ENCODE results near the gene CCDC169. TPM values are rescaled to one million over a fixed set of nuclear protein-coding genes. Genes with fewer than 3 reads are reported as not detected.

The CCDC169 gene
- total RNA-seq, 1 experiment from 2014 or later, result not detected

GRCh38 chr13:36242761-36243160, 54.9 kb downstream of the CCDC169 start:
- Histone ChIP-seq H3K4me1 (ENCODE audit: control insufficient read depth in 1 of 2, insufficient read depth in 2 of 2, low read length in 2 of 2) (no peaks in the 10 kb centered on the region), H3K27me3 (ENCODE audit: insufficient read depth, low read length) (no peaks in the 10 kb centered on the region), H3K4me3 (replicated peaks in 1 of 2; ENCODE audit: low read depth in 1 of 2, low read length in 2 of 2) (no peak overlapping the region), H4K20me1 (ENCODE audit: insufficient read depth) (no peaks in the 10 kb centered on the region), H3K9ac (ENCODE audit: low read length) (no peak overlapping the region), H3K36me3 (ENCODE audit: control insufficient read depth in 1 of 2, insufficient read depth in 2 of 2, low read length in 2 of 2) (no peaks in the 10 kb centered on the region), H3K9me2 (ENCODE audit: insufficient read depth) (no peaks in the 10 kb centered on the region), H3K27ac (ENCODE audit: low read depth, low read length) (no peak overlapping the region), H3K4me2 (ENCODE audit: low read length) (no peak overlapping the region), H3K9me3 (ENCODE audit: control insufficient read depth in 1 of 2, insufficient read depth in 1 of 2, low read depth in 1 of 2, low read length in 2 of 2) (peaks cover 0 to 12% of the 10 kb centered on the region in 2 experiments; a peak in 2 of 4 replicates), H3K79me2 (ENCODE audit: insufficient read depth, low read length) (no peaks in the 10 kb centered on the region), H2AFZ (ENCODE audit: low read depth, low read length, poor library complexity, severe bottlenecking) (no peak overlapping the region)
- DNase-seq (ENCODE audit: low read depth, low spot score), result no peak
- POLR2A ChIA-PET, result no interaction called here
- RAD21 ChIA-PET (ENCODE audit: low non-redundant PET in 1 of 2, low total read pairs in 2 of 2, uncharacterized antibody in 2 of 2, unreplicated experiment in 2 of 2), result no interaction called here
- no peak for ATAC-seq
- no peak for TF ChIP-seq CEBPB (IDR thresholded peaks at IDR 0.05; ENCODE audit: low read depth)
- no peak for TF ChIP-seq JUND (IDR thresholded peaks at IDR 0.05)
- no peak for TF ChIP-seq MAX (IDR thresholded peaks at IDR 0.05)
- TF ChIP-seq REST (IDR thresholded peaks at IDR 0.05; ENCODE audit: low read depth), result no peak
- TF ChIP-seq POLR2AphosphoS5 (IDR thresholded peaks at IDR 0.05; ENCODE audit: low read depth, low read length), result no peak
- TF ChIP-seq CBX3 (IDR thresholded peaks at IDR 0.05; ENCODE audit: low read depth), result no peak
- no peak for TF ChIP-seq SRF (IDR thresholded peaks at IDR 0.05; ENCODE audit: low read depth)
- TF ChIP-seq EGR1 (IDR thresholded peaks at IDR 0.05; ENCODE audit: low read depth), result no peak
- TF ChIP-seq CTCF (IDR thresholded peaks at IDR 0.05 in 2 of 3, conservative IDR thresholded peaks at IDR 0.05 in 1 of 3; ENCODE audit: borderline replicate concordance in 1 of 3, insufficient read depth in 1 of 3, low read depth in 2 of 3, low read length in 2 of 3), result no peak
- BruUV-seq (replicated peaks), result no TSS peak
- CTCF ChIA-PET, result no interaction called here
- intact Hi-C loops (cut with micrococcal nuclease), result no loop called here
